Keratinocyte (primary cell): ENCODE measurements around the gene PCCA. TPM values are rescaled to one million over a fixed set of nuclear protein-coding genes. Genes with fewer than 3 reads are reported as not detected.

ENCODE experiments used
- DNase-seq: peaks from one replicate; pipeline ENCODE4 v3.0.0-alpha.2; 2011; ENCODE audit warnings: low read depth, missing footprints, low spot score
- FAIRE-seq: peaks from 2 replicates; lab custom pipeline; 2011; peaks lifted over from hg19 to GRCh38; lab: Jason Lieb, UNC
- H2AFZ ChIP-seq: 2 replicates; pipeline ENCODE4 v1.6.0; 2012; ENCODE audit warnings: low read length, control low read depth, inconsistent platforms; ENCODE audit not compliant: control insufficient read depth
- H3K27ac ChIP-seq: 2 replicates; pipeline ENCODE4 v1.5.1; 2011; ENCODE audit warnings: low read length; ENCODE audit not compliant: control insufficient read depth, insufficient read depth
- H3K27me3 ChIP-seq: 3 replicates; pipeline ENCODE4 v1.6.0; 2011; ENCODE audit warnings: low read length; ENCODE audit not compliant: control insufficient read depth, insufficient read depth; ENCODE audit errors: extremely low read depth
- H3K36me3 ChIP-seq, 2 experiments: 2 replicates in 1 of 2; 3 replicates in 1 of 2; pipeline ENCODE4 v1.5.1; 2011; ENCODE audit warnings: low read length in 2 of 2, mild to moderate bottlenecking in 1 of 2; ENCODE audit not compliant: control insufficient read depth in 2 of 2, insufficient read depth in 2 of 2; ENCODE audit errors: extremely low read depth in 1 of 2
- H3K4me1 ChIP-seq: 3 replicates; pipeline ENCODE4 v1.5.1; 2011; ENCODE audit warnings: low read length; ENCODE audit not compliant: control insufficient read depth, insufficient read depth; ENCODE audit errors: extremely low read depth
- H3K4me2 ChIP-seq: 3 replicates; pipeline ENCODE4 v1.6.0; 2011; ENCODE audit warnings: low read depth, low read length; ENCODE audit not compliant: control insufficient read depth, insufficient read depth; ENCODE audit errors: extremely low read depth
- H3K4me3 ChIP-seq, 3 experiments: fragments of 200-600 bp in 1 of 3; sonication (generic) in 1 of 3; 2 replicates in 2 of 3; 3 replicates in 1 of 3; pipeline ENCODE4 v1.5.1; 2011 to 2016; ENCODE audit warnings: low read length in 3 of 3, mild to moderate bottlenecking in 3 of 3, control low read depth in 2 of 3, inconsistent platforms in 1 of 3, low read depth in 1 of 3, mixed read lengths in 1 of 3, mixed run types in 1 of 3, moderate library complexity in 1 of 3; ENCODE audit not compliant: control insufficient read depth in 2 of 3, insufficient read depth in 2 of 3; ENCODE audit errors: extremely low read depth in 1 of 3
- H3K79me2 ChIP-seq: 2 replicates; pipeline ENCODE4 v1.6.0; 2012; ENCODE audit warnings: low read length; ENCODE audit not compliant: control insufficient read depth, insufficient read depth
- H3K9ac ChIP-seq: 3 replicates; pipeline ENCODE4 v1.6.0; 2011; ENCODE audit warnings: low read length; ENCODE audit not compliant: control insufficient read depth, insufficient read depth; ENCODE audit errors: extremely low read depth
- H3K9me1 ChIP-seq: 3 replicates; pipeline ENCODE4 v1.6.0; 2011; ENCODE audit warnings: low read length; ENCODE audit not compliant: control insufficient read depth, insufficient read depth; ENCODE audit errors: extremely low read depth
- H3K9me3 ChIP-seq: 2 replicates; pipeline ENCODE4 v1.5.1; 2012; ENCODE audit warnings: low read depth, low read length; ENCODE audit not compliant: control insufficient read depth
- H4K20me1 ChIP-seq: 3 replicates; pipeline ENCODE4 v1.6.0; 2011; ENCODE audit warnings: low read length; ENCODE audit not compliant: control insufficient read depth, insufficient read depth; ENCODE audit errors: extremely low read depth
- CTCF ChIP-seq, 3 experiments: IDR thresholded peaks in 1 of 3; conservative IDR thresholded peaks in 1 of 3; optimal IDR thresholded peaks in 1 of 3; 2 replicates in 2 of 3; 3 replicates in 1 of 3; pipeline versions ENCODE3 to v1.5.1; 2011; ENCODE audit warnings: low read length in 3 of 3, mild to moderate bottlenecking in 3 of 3, moderate library complexity in 2 of 3, control low read depth in 1 of 3, inconsistent platforms in 1 of 3; ENCODE audit not compliant: insufficient read depth in 2 of 3; ENCODE audit errors: extremely low read depth in 1 of 3
- EZH2 ChIP-seq: IDR thresholded peaks from one replicate; pipeline ENCODE4 v1.6.1; 2012; ENCODE audit warnings: inconsistent platforms, mild to moderate bottlenecking, low read length, moderate library complexity
- dilution Hi-C: fragments of 300-500 bp; cut with MboI; formaldehyde crosslinking; loops from one replicate; pipeline ENCODE4 v1.7.0; 2020; ENCODE audit warnings: low sequenced_read_pairs; ENCODE audit not compliant: extremely low pct_ligation_motif_present
- polyA plus RNA-seq, 5 experiments: library from polyadenylated mRNA; depleted of rRNA in 3 of 5; stranded (reverse) in 3 of 5; stranded (forward) in 1 of 5; unstranded in 1 of 5; fragments of >200 nt; gene quantifications; 1 replicate in 1 of 5; 2 replicates in 3 of 5; 3 replicates in 1 of 5; pipeline versions ENCODE4 v1.2.1 to v1.2.3, GENCODE V29; 2011 to 2012; ENCODE audit warnings: missing spikeins in 2 of 5, low read depth in 1 of 5, low replicate concordance in 1 of 5

PCCA gene
- polyA plus RNA-seq, 1 donor (not counting 4 experiments of a cell fraction or from before 2014, with no cell fraction given) = 8.1 TPM

GRCh38 chr13:100378533-100378932 is 289.6 kb downstream of the PCCA start:
- FAIRE-seq (no peak), DNase-seq (no peak)
- H3K9me3 ChIP-seq = no peaks in the 10 kb centered on the region
- no peaks in the 10 kb centered on the region for H3K27me3 ChIP-seq
- dilution Hi-C loops = no loop called here
- no peak overlapping the region for H3K27ac ChIP-seq
- no peak for TF ChIP-seq EZH2
- TF ChIP-seq CTCF (optimal IDR thresholded peaks at IDR 0.05 in 1 of 3, IDR thresholded peaks at IDR 0.05 in 1 of 3, conservative IDR thresholded peaks at IDR 0.05 in 1 of 3; ENCODE audit: extremely low read depth in 1 of 3, insufficient read depth in 2 of 3, low read length in 3 of 3) = no peak
- H3K36me3 ChIP-seq = no peaks in the 10 kb centered on the region
- H3K4me3 ChIP-seq = no peak overlapping the region
- H3K9me1 ChIP-seq = no peaks in the 10 kb centered on the region
- H4K20me1 ChIP-seq = no peaks in the 10 kb centered on the region
- no peak overlapping the region for H3K9ac ChIP-seq
- no peaks in the 10 kb centered on the region for H3K79me2 ChIP-seq
- H3K4me2 ChIP-seq = no peak overlapping the region
- H2AFZ ChIP-seq = no peak overlapping the region
- peaks cover 4% of the 10 kb centered on the region for H3K4me1 ChIP-seq

- no peaks in the 10 kb centered on the region for H3K9me1 ChIP-seq
- H3K9ac ChIP-seq = no peak overlapping the region
- H2AFZ ChIP-seq = no peak overlapping the region
- H4K20me1 ChIP-seq = no peaks in the 10 kb centered on the region
- H3K79me2 ChIP-seq = no peaks in the 10 kb centered on the region
- H3K27ac ChIP-seq = no peak overlapping the region
- no peak for DNase-seq
- no peak overlapping the region for H3K4me2 ChIP-seq
- H3K9me3 ChIP-seq = no peaks in the 10 kb centered on the region
- TF ChIP-seq EZH2 (no peak), CTCF (optimal IDR thresholded peaks at IDR 0.05 in 1 of 3, IDR thresholded peaks at IDR 0.05 in 1 of 3, conservative IDR thresholded peaks at IDR 0.05 in 1 of 3; ENCODE audit: extremely low read depth in 1 of 3, insufficient read depth in 2 of 3, low read length in 3 of 3) (no peak)
- H3K4me1 ChIP-seq = peaks cover 4% of the 10 kb centered on the region
- no peak for FAIRE-seq
- H3K4me3 ChIP-seq = no peak overlapping the region
- dilution Hi-C loops = no loop called here
- H3K27me3 ChIP-seq = no peaks in the 10 kb centered on the region
- peaks cover 0 to 2% of the 10 kb centered on the region in 2 experiments for H3K36me3 ChIP-seq
Observed at GRCh38 chr13:100381595-100382224, 292.8 kb downstream of the PCCA start.
